H1 (cell line): ENCODE measurements around the gene POTEJ. TPM values are rescaled to one million over a fixed set of nuclear protein-coding genes. Genes with fewer than 3 reads are reported as not detected.
"Not testable (repeated sequence)": the region's sequence is repeated elsewhere in the genome, so short reads cannot be mapped to it uniquely, and the experiment has no call there.

ENCODE experiments used
- CTCF ChIA-PET: fragments of 300-600 bp; sonication (Branson Sonifier 250); formaldehyde crosslinking; loops from one replicate; lab custom pipeline; 2021; ENCODE audit not compliant: partially characterized antibody; lab: Charles Lee
- POLR2A ChIA-PET: fragments of 300-600 bp; sonication (Branson Sonifier 250); formaldehyde crosslinking; loops from one replicate; lab custom pipeline; 2021; ENCODE audit warnings: inconsistent platforms; ENCODE audit not compliant: partially characterized antibody; lab: Charles Lee
- DNase-seq, 2 experiments: peaks; one replicate each; pipeline versions ENCODE4 v3.0.0 to v3.0.0-alpha.2; 2010 to 2022; ENCODE audit warnings: low spot score in 2 of 2, low read depth in 1 of 2, mixed read lengths in 1 of 2
- FAIRE-seq: peaks from 2 replicates; lab custom pipeline; 2011; peaks lifted over from hg19 to GRCh38; lab: Jason Lieb, UNC
- H2AFZ ChIP-seq: 2 replicates; pipeline ENCODE4 v1.8.1; 2012; ENCODE audit warnings: low read length, inconsistent platforms
- H2AK5ac ChIP-seq: 2 replicates; pipeline ENCODE4 v1.6.1; 2013; ENCODE audit warnings: low read depth, low read length
- H2BK120ac ChIP-seq: replicated peaks from 2 replicates; pipeline ENCODE3; 2013; ENCODE audit warnings: low read depth, low read length, inconsistent platforms
- H2BK12ac ChIP-seq: 2 replicates; pipeline ENCODE4 v1.6.1; 2013; ENCODE audit warnings: low read depth, low read length
- H2BK15ac ChIP-seq: 2 replicates; pipeline ENCODE4 v1.6.1; 2013; ENCODE audit warnings: low read length
- H2BK20ac ChIP-seq: 2 replicates; pipeline ENCODE4 v1.6.1; 2013; ENCODE audit warnings: low read length
- H2BK5ac ChIP-seq: 2 replicates; pipeline ENCODE4 v1.6.1; 2013; ENCODE audit warnings: low read depth, low read length
- H3K14ac ChIP-seq: 2 replicates; pipeline ENCODE4 v1.6.1; 2013; ENCODE audit warnings: inconsistent platforms; ENCODE audit not compliant: insufficient read length
- H3K18ac ChIP-seq: 2 replicates; pipeline ENCODE4 v1.6.1; 2013; ENCODE audit warnings: low read length; ENCODE audit errors: extremely low read depth
- H3K23ac ChIP-seq: 2 replicates; pipeline ENCODE4 v1.6.1; 2013; ENCODE audit warnings: inconsistent platforms; ENCODE audit not compliant: insufficient read length
- H3K23me2 ChIP-seq: 2 replicates; pipeline ENCODE4 v1.6.1; 2013; ENCODE audit warnings: low read depth, low read length
- H3K27ac ChIP-seq: 2 replicates; pipeline ENCODE4 v1.6.1; 2011; ENCODE audit warnings: low read depth, low read length, inconsistent platforms
- H3K27me3 ChIP-seq, 4 experiments: replicated peaks in 1 of 4; 1 replicate in 1 of 4; 2 replicates in 3 of 4; pipeline versions ENCODE4 v1.6.1 to v1.8.1; 2011 to 2013; ENCODE audit warnings: low read length in 3 of 4, mild to moderate bottlenecking in 3 of 4, inconsistent platforms in 2 of 4, mixed read lengths in 2 of 4, moderate library complexity in 1 of 4; ENCODE audit not compliant: control insufficient read depth in 3 of 4, insufficient read depth in 3 of 4; ENCODE audit errors: extremely low read depth in 1 of 4
- H3K36me3 ChIP-seq, 4 experiments: 2 replicates each; pipeline versions ENCODE4 v1.6.1 to v1.8.1; 2011 to 2013; ENCODE audit warnings: mild to moderate bottlenecking in 4 of 4, low read length in 3 of 4, moderate library complexity in 2 of 4, control low read depth in 1 of 4, inconsistent platforms in 1 of 4; ENCODE audit not compliant: insufficient read depth in 4 of 4, control insufficient read depth in 2 of 4
- H3K4ac ChIP-seq: replicated peaks from 2 replicates; pipeline ENCODE3; 2013; ENCODE audit warnings: low read length, low read depth, mixed read lengths, inconsistent platforms; ENCODE audit not compliant: insufficient read length
- H3K4me1 ChIP-seq, 4 experiments: replicated peaks in 1 of 4; 1 replicate in 1 of 4; 2 replicates in 3 of 4; pipeline versions ENCODE4 v1.6.1 to v1.8.1; 2011 to 2013; ENCODE audit warnings: low read length in 3 of 4, inconsistent platforms in 2 of 4, mixed read lengths in 1 of 4; ENCODE audit not compliant: insufficient read depth in 4 of 4, control insufficient read depth in 3 of 4
- H3K4me2 ChIP-seq, 2 experiments: 2 replicates each; pipeline versions ENCODE4 v1.6.1 to v1.8.1; 2011 to 2013; ENCODE audit warnings: low read depth in 2 of 2, low read length in 2 of 2, control low read depth in 1 of 2, inconsistent platforms in 1 of 2, mild to moderate bottlenecking in 1 of 2; ENCODE audit not compliant: insufficient read depth in 1 of 2
- H3K4me3 ChIP-seq, 4 experiments: fragments of 200-600, 300-600 bp in 1 of 4; sonication (generic), shearing (Covaris generic), sonication (Bioruptor Twin) in 1 of 4; 2 replicates each; pipeline versions ENCODE4 v1.5.1 to v1.8.1; 2011 to 2016; ENCODE audit warnings: low read length in 4 of 4, low read depth in 3 of 4, control low read depth in 2 of 4, inconsistent platforms in 2 of 4, mild to moderate bottlenecking in 2 of 4, mixed read lengths in 1 of 4, moderate library complexity in 1 of 4; ENCODE audit not compliant: insufficient read depth in 2 of 4; ENCODE audit errors: extremely low read depth in 1 of 4
- H3K56ac ChIP-seq: replicated peaks from 2 replicates; pipeline ENCODE3; 2013; ENCODE audit warnings: low read depth, mild to moderate bottlenecking, mixed read lengths, low read length, inconsistent platforms; ENCODE audit not compliant: insufficient read length
- H3K79me1 ChIP-seq: 2 replicates; pipeline ENCODE4 v1.6.1; 2013; ENCODE audit warnings: low read depth, low read length, control low read depth
- H3K79me2 ChIP-seq, 2 experiments: 2 replicates each; pipeline versions ENCODE4 v1.6.1 to v1.8.1; 2012 to 2013; ENCODE audit warnings: low read length in 2 of 2, mild to moderate bottlenecking in 2 of 2, inconsistent platforms in 1 of 2; ENCODE audit not compliant: insufficient read depth in 2 of 2, control insufficient read depth in 1 of 2
- H3K9ac ChIP-seq, 4 experiments: replicated peaks in 1 of 4; 1 replicate in 1 of 4; 2 replicates in 3 of 4; pipeline versions ENCODE4 v1.6.1 to v1.8.1; 2011 to 2013; ENCODE audit warnings: low read depth in 3 of 4, low read length in 3 of 4, control low read depth in 2 of 4, mild to moderate bottlenecking in 2 of 4, moderate library complexity in 2 of 4, inconsistent platforms in 1 of 4; ENCODE audit errors: extremely low read depth in 1 of 4
- H3K9me3 ChIP-seq, 2 experiments: 2 replicates each; pipeline versions ENCODE4 v1.6.1 to v1.8.1; 2012 to 2013; ENCODE audit warnings: mild to moderate bottlenecking in 2 of 2, moderate library complexity in 2 of 2, control low read depth in 1 of 2, inconsistent platforms in 1 of 2, low read depth in 1 of 2, low read length in 1 of 2, mixed read lengths in 1 of 2; ENCODE audit not compliant: insufficient read depth in 2 of 2
- H4K20me1 ChIP-seq, 2 experiments: replicated peaks in 1 of 2; 2 replicates each; pipeline versions ENCODE3 to v1.8.1; 2011 to 2013; ENCODE audit warnings: inconsistent platforms in 2 of 2, low read length in 2 of 2, mild to moderate bottlenecking in 1 of 2; ENCODE audit not compliant: insufficient read depth in 2 of 2, control insufficient read depth in 1 of 2
- H4K5ac ChIP-seq: 2 replicates; pipeline ENCODE4 v1.6.1; 2013; ENCODE audit warnings: low read length, low read depth, mixed read lengths, inconsistent platforms; ENCODE audit not compliant: insufficient read length
- H4K8ac ChIP-seq: 2 replicates; pipeline ENCODE4 v1.8.0; 2013; ENCODE audit warnings: mild to moderate bottlenecking, moderate library complexity, low read length, inconsistent platforms; ENCODE audit not compliant: insufficient read depth; ENCODE audit errors: extremely low read depth
- H4K91ac ChIP-seq: replicated peaks from 2 replicates; pipeline ENCODE3; 2013; ENCODE audit warnings: low read length, mixed read lengths, inconsistent platforms; ENCODE audit not compliant: insufficient read length
- WGBS, 2 experiments: shearing (Covaris generic) in 1 of 2; methylation state at CpG; one replicate each; pipeline versions ENCODE4 v1.1.6 to v1.1.7; 2013 to 2015; ENCODE audit warnings: low lambda C conversion rate in 2 of 2, mixed read lengths in 2 of 2, inconsistent platforms in 1 of 2, low coverage in 1 of 2, missing lambda C conversion rate in 1 of 2; ENCODE audit not compliant: insufficient replicate concordance in 2 of 2, insufficient coverage in 1 of 2, insufficient read length in 1 of 2; ENCODE audit errors: extremely low coverage in 1 of 2, missing lambda C conversion rate in 1 of 2; 5-methylcytosine and 5-hydroxymethylcytosine counted together
- polyA plus RNA-seq, 7 experiments: library from polyadenylated mRNA; depleted of rRNA in 3 of 7; stranded (reverse) in 5 of 7; unstranded in 2 of 7; fragments of >200 nt in 5 of 7; fragments of 200-250 nt in 2 of 7; gene quantifications; 1 replicate in 5 of 7; 2 replicates in 1 of 7; 4 replicates in 1 of 7; pipeline versions ENCODE4 v1.2.1 to v1.2.3, GENCODE V29; 2011 to 2013; ENCODE audit warnings: missing spikeins in 2 of 7, mixed read lengths in 2 of 7
- total RNA-seq: library from RNA; stranded (reverse); fragmentation: NEBNext Ultra II Directional; extraction: Animal tissue kit (Norgen Biotek cat#: 25700); gene quantifications from 2 replicates; pipeline ENCODE4 v1.2.1, GENCODE V29; 2021

POTEJ gene
- total and polyA plus RNA-seq, 2 of the 8 experiments (the other 6 are each of a cell fraction or from before 2014, with no cell fraction given), result not detected

DNA sequence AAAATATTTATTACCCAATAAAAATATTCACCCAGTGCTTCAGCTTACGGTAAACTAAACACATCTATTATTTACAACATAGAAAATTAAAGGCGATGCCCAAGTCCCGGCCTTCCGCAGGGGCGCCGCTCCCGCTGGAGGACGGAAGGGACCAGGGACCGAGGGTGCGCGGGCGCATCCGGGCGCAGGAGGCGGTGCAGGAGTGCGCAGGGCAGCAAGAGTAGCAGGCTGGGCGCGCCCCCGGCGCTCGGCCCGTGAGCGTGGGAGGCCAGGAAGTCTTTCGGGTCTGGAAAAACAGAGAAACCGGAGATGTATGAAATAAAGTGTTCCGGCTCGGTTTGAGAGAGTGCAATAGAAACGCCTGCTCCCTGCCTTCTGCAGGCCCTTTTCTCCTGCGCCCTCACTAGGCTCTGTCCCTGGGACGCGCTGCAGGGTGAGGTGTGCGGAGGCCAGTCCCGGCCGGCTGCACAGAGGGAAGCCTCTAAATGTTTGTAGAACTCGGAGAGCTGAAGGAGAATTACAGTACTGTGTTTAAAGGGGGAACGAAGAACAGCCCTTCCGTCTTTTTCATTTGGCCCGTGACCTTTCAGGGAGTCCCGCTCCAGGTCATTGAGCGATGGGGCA, 18.3 kb upstream of the POTEJ start:
- H2BK15ac ChIP-seq, H3K23ac ChIP-seq, H3K4me1 ChIP-seq, CTCF ChIA-PET, H2AFZ ChIP-seq, H2BK120ac ChIP-seq, H3K23me2 ChIP-seq, H3K18ac ChIP-seq, H3K4ac ChIP-seq, H4K20me1 ChIP-seq, H3K79me2 ChIP-seq, H3K4me2 ChIP-seq, DNase-seq, H3K56ac ChIP-seq, H4K8ac ChIP-seq, H2BK5ac ChIP-seq, H3K27ac ChIP-seq, H3K27me3 ChIP-seq, H3K9ac ChIP-seq, H2BK20ac ChIP-seq, H2BK12ac ChIP-seq, H3K14ac ChIP-seq, FAIRE-seq, H4K5ac ChIP-seq, H3K9me3 ChIP-seq, H3K4me3 ChIP-seq, H3K79me1 ChIP-seq, POLR2A ChIA-PET, H2AK5ac ChIP-seq, H4K91ac ChIP-seq, H3K36me3 ChIP-seq: not testable (repeated sequence)
- 78% methylated on average over 6 of the region's 40 CpGs; no CpG with 5 or more reads in 1 of the 2 experiments for WGBS, 2 experiments

GRCh38 chr2:130594011-130594410, 17.2 kb upstream of the POTEJ start:
- H4K91ac ChIP-seq, H3K27me3 ChIP-seq, H3K27ac ChIP-seq, H3K36me3 ChIP-seq, H2AFZ ChIP-seq, H4K5ac ChIP-seq, H3K23me2 ChIP-seq, H4K20me1 ChIP-seq, H2BK15ac ChIP-seq, H3K18ac ChIP-seq, H3K79me2 ChIP-seq, H2BK120ac ChIP-seq, H3K4me1 ChIP-seq, H3K4ac ChIP-seq, H3K4me2 ChIP-seq, H3K23ac ChIP-seq, H3K9me3 ChIP-seq, H4K8ac ChIP-seq, H3K56ac ChIP-seq, POLR2A ChIA-PET, CTCF ChIA-PET, H2AK5ac ChIP-seq, H2BK20ac ChIP-seq, H2BK12ac ChIP-seq, H2BK5ac ChIP-seq, DNase-seq, FAIRE-seq, H3K14ac ChIP-seq, H3K4me3 ChIP-seq, H3K79me1 ChIP-seq, H3K9ac ChIP-seq: not testable (repeated sequence)
- WGBS, 2 experiments, result 85% methylated on average over 2 of the region's 4 CpGs; no CpG with 5 or more reads in 1 of the 2 experiments
